GM04503 (cell line): ENCODE results near the gene C20orf173.

Experiments
- DNase-seq: peaks from one replicate; pipeline ENCODE4 v3.0.0-alpha.2; 2012; ENCODE audit warnings: low read depth

The C20orf173 gene

DNA sequence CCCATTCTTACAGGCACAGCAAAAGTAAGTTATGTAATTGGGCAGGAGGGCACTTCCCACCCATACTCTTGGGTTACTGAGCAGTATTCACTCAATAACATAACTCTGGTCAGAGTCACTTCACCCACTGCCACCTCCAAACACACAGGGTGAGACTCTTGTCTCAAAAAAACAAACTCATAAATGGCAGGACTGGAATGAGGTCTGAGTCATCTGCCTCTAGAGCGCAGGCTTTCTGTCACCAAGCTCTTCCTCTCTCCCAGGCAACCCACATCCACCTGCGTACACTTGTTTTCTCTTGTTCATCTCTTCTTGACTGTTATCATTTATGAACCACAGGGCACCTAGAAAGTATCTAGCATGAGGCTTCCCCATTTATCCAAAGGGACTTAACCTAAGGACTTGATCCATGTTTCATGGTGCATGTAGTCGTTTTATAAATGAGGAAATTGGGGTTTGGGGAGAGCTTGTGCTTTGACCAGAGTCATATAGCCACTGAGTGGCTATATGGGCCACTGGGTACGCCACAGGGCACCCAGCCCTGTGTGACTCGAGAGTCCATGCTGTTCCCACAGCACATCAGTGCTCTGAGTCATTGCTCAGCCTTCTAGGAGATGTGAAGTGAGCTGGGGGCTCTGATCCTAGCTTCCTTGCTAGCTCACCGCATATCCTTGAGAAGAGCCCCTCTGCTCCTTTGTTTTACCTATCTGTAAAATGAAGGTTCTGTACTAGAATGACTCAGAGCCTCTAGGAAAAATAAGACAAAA is 22.4 kb downstream of the C20orf173 start:
- no peak for DNase-seq

DNA sequence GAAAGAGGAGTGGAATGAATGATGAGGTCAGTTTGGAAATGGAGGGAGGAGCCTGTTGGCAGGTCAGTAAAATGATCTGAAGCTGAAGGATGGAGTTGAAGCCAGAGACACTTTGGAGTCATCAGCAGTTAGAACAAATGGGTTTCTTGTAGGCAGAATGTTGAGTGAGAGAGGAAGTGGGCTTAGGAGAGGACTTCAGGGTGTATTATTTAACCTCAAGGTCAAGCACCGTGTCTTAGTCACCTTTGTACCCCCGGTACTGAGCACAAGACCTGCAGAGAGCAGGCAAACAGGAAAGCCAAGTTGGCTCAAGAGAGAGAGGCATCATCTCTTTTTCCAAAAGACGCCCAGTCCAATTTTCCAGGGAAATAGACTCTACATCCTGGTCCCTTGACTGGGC is 23.3 kb downstream of the C20orf173 start:
- no peak for DNase-seq

DNA sequence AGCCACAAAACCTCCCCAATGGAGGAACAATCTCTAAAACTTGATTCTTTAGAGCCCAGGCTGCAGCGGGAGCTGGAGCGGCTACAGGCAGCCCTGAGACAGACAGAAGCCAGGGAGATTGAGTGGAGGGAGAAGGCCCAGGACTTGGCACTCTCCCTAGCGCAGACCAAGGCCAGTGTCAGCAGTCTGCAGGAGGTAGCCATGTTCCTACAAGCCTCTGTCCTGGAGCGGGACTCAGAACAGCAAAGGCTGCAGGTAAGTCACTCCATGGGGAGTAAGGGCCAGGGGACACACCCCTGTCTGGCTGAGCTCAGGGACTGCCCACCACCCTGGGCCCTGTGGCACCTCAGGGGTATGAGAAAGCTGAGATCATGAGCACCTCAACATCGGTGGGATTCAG is 24.7 kb downstream of the C20orf173 start:
- no peak for DNase-seq

- no peak for DNase-seq
These were observed 25.5 kb downstream of the C20orf173 start for GRCh38 chr20:35503841-35504561.

DNA sequence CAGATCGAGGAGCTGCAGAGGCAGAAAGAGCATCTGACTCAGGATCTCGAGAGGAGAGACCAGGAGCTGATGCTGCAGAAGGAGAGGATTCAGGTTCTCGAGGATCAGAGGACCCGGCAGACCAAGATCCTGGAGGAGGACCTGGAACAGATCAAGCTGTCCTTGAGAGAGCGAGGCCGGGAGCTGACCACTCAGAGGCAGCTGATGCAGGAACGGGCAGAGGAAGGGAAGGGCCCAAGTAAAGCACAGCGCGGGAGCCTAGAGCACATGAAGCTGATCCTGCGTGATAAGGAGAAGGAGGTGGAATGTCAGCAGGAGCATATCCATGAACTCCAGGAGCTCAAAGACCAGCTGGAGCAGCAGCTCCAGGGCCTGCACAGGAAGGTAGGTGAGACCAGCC is 26.2 kb downstream of the C20orf173 start:
- no peak for DNase-seq

DNA sequence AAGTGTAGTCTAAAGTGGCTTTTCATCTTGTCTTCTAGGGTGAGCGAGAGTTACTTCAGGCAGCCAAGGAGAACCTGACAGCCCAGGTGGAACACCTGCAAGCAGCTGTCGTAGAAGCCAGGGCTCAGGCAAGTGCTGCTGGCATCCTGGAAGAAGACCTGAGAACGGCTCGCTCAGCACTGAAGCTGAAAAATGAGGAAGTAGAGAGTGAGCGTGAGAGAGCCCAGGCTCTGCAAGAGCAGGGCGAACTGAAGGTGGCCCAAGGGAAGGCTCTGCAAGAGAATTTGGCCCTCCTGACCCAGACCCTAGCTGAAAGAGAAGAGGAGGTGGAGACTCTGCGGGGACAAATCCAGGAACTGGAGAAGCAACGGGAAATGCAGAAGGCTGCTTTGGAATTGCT is 27.1 kb downstream of the C20orf173 start:
- no peak for DNase-seq

GRCh38 chr20:35499271-35499670 is 30.2 kb downstream of the C20orf173 start:
- DNase-seq = no peak

- no peak for DNase-seq
These were observed 31.7 kb downstream of the C20orf173 start for GRCh38 chr20:35497780-35498189.

DNA sequence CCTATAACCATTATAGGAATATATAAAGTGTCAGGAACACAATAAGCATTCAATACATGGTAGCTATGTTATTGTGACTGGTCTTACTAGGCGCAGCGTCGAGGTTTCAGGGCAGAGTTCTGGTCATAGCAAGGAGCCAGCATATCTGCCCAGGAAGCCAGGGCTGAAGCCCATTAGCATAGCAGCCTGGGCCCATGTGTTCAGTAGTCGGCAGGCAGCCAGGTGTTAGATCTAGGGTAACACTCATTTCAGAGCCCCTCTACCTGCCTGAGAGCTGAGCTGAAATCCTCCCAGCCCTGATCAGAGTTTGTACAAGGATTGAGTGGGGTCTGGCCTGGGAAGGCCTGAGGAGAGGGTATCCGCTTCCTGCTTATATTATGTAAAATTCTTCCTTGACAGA is 32.1 kb downstream of the C20orf173 start:
- DNase-seq = no peak

GRCh38 chr20:35496481-35496880 is 33.0 kb downstream of the C20orf173 start:
- no peak for DNase-seq

- DNase-seq = no peak
These were observed 37.1 kb downstream of the C20orf173 start for GRCh38 chr20:35492352-35492751.

DNA sequence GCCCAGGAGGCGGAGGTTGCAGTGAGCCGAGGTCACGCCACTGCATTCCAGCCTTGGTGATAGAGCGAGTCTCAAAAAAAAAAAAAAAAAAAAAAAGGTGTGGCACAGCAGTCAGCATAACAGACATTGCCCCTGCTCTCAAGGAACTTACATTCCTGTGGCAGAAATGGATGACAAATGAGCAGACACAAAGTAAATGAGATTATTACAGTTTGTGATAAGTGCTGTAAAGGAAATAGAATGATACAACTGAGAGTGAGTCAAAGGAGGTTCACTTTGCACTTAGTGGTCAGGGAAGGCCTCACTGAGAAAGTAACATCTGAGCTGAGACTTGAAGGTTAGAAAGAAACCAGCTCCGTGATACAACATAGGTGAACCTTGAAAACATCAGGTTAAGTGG is 37.6 kb downstream of the C20orf173 start:
- no peak for DNase-seq

- no peak for DNase-seq
These were observed 38.7 kb downstream of the C20orf173 start for GRCh38 chr20:35490736-35491181.

DNA sequence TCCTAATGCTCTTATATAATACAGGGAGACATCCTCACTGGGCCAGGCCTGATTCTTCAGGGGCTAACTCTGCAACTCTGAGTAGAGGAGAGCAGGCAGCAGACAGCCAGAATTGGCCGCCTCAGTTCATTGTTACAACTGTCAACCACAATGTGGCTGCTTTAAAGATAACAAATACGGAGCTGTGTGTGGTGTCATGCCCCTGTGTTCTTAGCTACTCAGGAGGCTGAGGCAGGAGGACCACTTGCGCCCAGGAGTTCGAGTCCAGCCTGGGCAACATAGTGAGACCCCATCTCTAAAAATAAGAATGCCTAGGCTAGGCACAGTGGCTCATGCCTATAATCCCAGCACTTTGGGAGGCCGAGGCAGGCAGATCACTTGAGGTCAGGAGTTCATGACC is 39.7 kb downstream of the C20orf173 start:
- DNase-seq = no peak

- no peak for DNase-seq
These were observed 42.0 kb downstream of the C20orf173 start for GRCh38 chr20:35487479-35487878.

DNA sequence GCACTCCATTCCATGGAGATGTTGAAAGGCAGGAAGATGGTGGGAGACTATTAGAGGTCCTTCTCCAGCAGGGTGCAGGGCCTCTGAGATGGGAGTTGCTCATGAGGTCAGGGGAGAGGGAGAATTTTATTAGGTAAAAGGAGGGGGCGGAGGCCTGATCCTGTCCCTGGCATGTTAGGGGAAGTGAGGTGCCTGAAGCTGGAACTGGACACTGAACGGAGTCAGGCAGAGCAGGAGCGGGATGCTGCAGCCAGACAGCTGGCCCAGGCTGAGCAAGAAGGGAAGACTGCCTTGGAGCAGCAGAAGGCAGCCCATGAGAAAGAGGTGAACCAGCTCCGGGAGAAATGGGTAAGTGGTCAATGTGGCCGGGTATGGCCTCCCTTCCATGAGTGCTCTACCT is 49.7 kb downstream of the C20orf173 start:
- DNase-seq = no peak

DNA sequence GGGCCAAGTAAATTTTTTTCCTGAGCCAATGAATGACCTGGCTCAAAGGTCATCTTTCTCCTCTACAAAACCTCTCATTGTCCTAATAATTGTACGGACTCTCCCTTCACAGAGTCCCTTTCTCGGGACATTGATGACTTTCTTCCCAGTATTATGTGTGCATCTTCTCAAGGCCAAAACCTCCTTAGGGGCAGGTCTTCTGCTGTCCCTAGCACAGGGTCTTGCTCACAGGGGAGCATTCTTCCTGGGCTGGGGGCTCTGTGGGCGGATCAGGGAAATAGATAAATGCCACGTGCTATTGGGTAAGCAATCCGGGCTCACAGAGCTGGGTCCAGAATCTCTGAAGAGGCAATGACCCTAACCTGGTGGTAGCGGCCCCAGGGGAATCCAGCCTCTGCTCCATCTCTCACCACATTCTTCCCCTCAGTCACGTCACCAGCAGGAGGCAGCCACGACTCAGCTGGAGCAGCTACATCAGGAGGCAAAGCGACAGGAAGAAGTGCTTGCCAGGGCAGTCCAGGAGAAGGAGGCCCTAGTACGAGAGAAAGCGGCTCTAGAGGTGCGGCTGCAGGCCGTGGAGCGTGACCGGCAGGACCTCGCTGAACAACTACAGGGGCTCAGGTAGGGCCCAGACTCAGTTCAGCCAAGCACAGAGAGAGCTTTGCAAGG is 50.5 kb downstream of the C20orf173 start:
- no peak for DNase-seq
